Brain pericyte (primary cell): ENCODE measurements around the gene STK32C.
A peak's percentile ranks its signal among the peaks of the same experiment; 100 is the strongest.
"Not testable (repeated sequence)": the region's sequence is repeated elsewhere in the genome, so short reads cannot be mapped to it uniquely, and the experiment has no call there.

Source experiments
- DNase-seq: peaks from one replicate; pipeline ENCODE4 v3.0.0-alpha.2; 2012; ENCODE audit warnings: low read depth, low spot score

The STK32C gene

DNA sequence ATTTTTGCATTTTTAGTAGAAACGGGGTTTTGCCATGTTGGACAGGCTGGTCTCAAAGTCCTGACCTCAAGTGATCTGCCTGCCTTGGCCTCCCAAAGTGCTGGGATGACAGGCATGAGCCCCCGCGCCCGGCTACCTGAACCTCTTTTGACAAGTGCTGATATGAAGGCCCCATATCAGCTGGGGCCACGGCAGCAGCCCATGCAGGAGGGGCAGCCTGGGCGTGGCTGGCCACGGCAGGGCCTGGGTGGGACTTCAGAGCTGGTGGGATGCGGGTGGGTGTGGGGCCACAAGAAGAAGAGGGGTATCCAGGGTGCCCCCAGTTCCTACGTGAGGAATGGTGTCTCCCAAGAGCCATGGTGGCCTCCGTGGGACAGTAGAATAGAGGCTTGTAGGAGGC lies 31.1 kb upstream of the STK32C start:
- DNase-seq, result no peak

GRCh38 chr10:132337854-132338253 lies 30.1 kb upstream of the STK32C start:
- not testable (repeated sequence) for DNase-seq

DNA sequence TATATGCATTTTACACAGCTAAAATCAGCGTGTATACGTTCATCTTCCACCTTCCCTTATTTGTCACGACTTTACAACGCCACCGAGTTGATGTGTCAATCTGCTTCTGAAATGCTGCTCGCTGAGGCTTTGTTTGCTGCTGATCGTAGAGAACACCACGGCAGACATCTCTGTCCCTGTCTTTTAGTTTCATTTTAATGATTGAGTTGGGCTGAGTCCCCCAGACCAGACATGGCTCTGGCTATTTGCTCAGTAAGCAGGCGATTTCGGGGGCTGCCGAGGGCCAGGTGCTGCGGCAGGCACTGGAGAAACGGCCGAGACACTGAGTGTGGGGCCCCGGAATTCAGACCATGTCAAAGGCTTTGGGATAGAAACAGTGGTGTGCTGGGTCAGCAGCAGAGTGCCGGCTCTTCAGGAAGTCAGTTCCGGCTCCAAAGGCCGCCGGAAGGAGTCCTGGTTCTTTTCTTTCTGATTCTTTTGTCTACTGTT lies 29.2 kb upstream of the STK32C start:
- no peak for DNase-seq

- no peak for DNase-seq
These were observed 28.5 kb upstream of the STK32C start for GRCh38 chr10:132336064-132336746.

DNA sequence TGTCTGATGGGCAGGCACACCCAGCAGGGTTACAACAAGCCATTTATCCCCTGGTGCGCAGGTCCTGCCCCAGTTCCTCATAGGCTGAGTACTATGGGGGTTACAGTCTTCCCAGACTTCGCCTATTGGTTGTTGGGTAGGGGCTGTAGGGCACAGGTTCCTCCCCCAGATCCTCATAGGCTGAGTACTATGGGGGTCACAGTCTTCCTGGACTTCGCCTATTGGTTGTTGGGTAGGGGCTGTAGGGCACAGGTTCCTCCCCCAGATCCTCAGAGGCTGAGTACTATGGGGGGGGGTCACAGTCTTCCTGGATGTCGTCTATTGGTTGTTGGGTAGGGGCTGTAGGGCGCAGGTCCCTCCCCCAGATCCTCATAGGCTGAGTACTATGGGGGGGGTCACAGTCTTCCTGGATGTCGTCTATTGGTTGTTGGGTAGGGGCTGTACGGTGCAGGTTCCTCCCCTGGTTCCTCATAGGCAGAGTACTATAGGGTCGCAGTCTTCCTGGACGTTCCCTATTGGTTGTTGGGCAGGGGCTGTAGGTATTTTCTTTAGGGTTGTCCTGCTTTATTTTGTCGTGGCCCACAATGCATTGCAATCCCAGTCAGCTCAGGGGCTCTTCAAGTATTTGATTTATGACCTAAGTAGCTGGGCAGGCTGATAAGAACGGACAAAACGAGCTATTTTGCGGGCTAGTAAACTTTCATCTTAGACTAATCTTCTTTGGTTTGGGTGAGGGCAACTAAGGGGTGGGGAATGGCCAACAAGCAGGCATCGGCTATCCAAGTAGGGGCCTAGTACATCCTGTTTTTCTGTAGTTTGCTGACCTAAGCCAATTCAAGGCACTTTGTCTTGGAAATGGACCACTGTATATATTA lies 27.7 kb upstream of the STK32C start:
- DNase-seq, result no peak

DNA sequence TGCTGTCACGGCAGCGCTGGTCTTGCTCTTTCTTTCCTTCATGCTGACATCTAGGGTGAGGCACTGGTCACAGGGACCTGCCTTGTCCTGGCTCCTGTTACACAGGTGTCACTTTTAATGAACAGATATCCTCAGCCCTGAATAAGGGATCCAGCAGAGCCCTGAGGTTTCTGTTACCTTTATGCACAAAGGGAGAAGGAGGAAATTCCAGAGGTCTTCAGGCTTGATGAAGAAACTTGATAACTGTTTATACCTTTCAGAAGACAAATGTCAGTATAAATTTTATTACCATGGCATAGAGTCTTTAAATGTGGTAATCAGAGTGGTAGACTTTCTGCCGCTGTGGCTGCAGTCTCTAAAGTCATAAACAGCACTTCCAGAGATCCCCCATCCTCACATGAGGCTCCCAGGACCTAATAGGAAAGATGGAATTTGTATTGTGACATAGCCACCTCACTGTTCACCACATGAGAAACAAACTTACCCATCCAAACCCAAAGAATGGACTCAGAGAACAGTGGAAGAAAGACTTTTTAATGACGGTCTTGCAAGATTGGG lies 27.0 kb upstream of the STK32C start:
- no peak for DNase-seq

- no peak for DNase-seq
These were observed 25.6 kb upstream of the STK32C start for GRCh38 chr10:132333386-132333785.

GRCh38 chr10:132332433-132332754 lies 24.6 kb upstream of the STK32C start:
- DNase-seq, result no peak

DNA sequence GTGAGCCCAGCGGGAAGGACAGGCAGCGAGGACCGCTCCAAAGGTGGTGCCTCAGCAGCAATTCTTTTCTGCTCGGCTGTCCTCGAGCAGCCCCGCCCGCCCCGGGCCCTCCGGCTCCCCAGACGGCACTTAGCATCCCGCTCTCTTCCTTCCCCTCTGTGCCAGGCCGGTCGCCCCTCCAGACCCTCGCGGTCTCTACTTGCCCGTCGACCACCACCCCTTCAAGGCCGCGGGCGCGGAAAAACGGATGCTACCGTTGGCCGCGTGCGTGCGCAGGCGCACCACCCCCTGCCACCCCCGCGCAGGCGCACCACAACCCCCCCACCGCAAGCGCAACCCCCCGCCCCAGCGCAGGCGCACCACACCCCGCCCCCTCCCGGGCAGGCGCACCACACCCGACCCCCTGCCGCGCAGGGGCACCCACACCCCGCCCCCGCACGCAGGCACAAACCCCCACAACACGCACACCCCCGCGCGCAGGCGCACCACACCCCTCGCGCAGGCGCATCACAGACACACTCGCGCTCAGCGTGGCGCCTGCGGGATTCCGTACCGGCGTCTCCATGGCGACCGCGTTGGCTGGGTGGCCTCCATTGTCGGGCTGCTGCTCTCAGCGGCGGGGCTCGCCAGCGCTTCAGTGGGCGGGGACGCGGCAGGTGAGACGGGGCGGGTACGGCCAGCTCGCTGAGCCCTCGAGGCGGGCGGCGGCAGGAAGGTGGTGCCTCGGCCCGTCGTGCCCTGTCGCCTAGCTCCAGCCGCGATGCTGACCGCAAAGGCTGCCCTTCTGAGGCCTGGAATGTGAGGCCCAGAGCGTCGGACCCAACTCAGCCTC lies 24.1 kb upstream of the STK32C start, which contains the start of gene LRRC27:
Gene LRRC27 (plus strand): TSS at position 593 of the 832 bp plus-strand sequence. CDS start 1,332 bp downstream, outside the sequence.
- peak; percentile 90 for DNase-seq

DNA sequence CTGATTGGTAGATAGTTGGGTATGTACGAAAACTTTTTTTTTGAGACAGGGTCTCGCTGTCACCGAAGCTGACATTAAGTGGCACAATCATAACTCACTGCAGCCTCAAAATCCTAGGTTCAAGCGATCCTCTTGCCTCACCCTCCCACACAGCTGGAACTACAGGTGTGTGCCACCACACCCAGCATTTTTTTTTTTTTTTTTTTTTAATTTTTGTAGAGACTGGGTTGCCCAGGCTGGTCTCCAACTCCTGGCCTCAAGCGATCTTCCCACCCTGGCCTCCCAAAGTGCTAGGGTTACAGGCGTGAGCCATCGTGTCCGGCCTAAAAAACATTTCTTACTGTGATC lies 22.7 kb upstream of the STK32C start:
- no peak for DNase-seq

DNA sequence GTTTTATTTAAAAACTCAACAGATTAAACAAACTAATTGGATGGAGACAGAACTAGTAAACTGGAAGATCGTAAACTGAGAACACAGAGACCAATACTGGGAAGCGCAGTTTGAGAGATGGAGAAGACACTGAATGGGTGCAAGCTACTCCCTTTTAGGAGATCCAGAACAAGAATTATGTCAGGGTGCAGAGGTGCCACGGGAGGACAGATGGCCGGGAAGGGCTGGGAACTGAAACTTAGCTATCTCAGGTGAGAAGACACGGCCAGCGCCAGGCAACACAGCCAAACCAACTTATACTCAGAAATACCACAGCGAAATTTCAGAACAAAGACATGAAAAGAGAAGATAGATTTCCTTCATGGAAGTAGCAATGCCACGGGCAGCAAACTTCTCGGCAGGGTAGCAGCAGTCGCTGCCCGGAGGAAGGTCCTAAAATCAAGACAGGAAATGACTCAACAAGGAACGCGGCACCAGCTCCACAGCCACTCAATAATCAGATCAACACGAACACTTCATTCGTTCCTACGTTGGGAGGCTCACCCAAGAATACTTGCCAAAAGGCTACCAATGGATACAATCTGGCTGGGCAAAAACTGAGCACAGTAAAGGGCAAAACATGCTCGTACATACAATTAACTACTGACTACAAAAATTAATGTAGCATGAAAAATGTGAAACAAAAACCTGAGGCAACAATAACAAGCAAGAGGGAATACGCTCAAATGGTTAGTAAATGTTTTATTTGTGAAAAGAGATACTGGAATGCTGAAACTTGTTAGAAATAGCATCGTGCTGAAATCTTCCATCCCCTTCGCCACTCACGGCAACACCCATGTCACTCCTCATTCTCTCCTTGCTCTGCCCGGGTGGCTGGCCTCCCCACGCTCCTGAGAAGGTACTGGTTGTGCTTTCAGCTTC lies 22.1 kb upstream of the STK32C start:
- no peak for DNase-seq

- DNase-seq, result no peak
These were observed 21.0 kb upstream of the STK32C start for GRCh38 chr10:132328738-132329137.

- no peak for DNase-seq
These were observed 20.4 kb upstream of the STK32C start for GRCh38 chr10:132328106-132328505.

DNA sequence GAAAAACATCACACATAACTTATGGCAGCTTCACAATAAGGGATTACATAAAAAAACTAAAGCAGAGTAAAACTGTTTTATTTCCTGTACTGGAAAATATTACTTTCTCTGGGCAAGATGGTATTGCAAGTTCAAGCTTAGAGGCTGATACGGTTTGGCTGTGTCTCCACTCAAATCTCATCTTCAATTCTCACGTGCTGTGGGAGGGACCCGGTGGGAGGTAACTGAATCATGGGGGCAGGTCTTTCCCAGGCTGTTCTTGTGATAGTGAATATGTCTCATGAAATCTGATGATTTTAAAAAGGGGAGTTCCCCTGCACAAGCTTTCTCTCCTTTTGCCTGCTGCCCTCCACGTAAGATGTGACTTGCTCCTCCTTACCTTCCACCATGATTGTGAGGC lies 19.2 kb upstream of the STK32C start:
- no peak for DNase-seq

DNA sequence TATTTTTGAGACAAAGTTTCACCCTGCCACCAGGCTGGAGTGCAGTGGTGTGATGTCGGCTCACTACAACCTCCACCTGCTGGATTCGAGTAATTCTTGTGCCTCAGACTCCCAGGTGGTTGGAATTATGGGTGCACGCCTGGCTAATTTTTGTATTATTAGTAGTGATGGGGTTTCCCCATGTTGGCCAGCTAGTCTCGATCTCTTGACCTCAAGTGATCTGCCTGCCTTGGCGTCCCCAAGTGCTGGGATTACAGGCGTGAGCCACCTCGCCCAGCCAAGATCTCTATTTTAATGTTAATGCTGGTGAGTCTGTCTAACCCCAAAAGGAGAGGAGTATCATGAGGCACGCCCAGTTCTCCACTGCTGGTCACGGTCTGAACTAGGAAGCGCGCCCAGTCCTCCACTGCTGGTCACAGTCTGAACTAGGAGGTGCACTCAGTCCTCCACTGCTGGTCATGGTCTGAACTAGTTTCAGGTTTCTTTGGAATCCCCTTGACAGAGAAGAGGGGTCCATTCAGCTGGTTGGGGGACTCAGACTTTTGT lies 18.7 kb upstream of the STK32C start:
- DNase-seq, result no peak

- no peak for DNase-seq
These were observed 16.4 kb upstream of the STK32C start for GRCh38 chr10:132324186-132324585.

DNA sequence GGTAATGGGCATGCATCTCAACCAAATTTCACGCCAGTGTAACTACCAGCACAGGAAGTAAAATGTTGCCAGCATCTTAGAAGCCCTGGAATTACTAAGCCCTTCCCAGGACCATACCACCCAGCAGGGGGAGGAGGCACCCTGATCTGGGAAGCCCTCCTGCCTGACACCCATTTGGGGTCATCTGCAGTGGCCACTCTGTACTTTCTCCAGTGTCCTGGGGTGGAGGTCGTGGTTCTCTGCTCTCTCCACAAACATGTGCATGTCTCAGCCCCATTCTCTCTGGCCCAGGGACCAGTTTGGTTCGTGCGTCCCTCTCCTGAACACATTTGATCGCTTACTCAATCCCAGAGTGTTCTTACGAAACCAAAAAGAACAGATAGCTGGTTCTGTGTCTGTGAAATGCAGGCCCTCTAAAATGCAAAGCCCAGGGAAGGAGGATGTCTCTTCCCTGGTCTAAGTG lies 14.9 kb upstream of the STK32C start:
- DNase-seq, result no peak

GRCh38 chr10:132321726-132322125 lies 14.0 kb upstream of the STK32C start:
- no peak for DNase-seq

DNA sequence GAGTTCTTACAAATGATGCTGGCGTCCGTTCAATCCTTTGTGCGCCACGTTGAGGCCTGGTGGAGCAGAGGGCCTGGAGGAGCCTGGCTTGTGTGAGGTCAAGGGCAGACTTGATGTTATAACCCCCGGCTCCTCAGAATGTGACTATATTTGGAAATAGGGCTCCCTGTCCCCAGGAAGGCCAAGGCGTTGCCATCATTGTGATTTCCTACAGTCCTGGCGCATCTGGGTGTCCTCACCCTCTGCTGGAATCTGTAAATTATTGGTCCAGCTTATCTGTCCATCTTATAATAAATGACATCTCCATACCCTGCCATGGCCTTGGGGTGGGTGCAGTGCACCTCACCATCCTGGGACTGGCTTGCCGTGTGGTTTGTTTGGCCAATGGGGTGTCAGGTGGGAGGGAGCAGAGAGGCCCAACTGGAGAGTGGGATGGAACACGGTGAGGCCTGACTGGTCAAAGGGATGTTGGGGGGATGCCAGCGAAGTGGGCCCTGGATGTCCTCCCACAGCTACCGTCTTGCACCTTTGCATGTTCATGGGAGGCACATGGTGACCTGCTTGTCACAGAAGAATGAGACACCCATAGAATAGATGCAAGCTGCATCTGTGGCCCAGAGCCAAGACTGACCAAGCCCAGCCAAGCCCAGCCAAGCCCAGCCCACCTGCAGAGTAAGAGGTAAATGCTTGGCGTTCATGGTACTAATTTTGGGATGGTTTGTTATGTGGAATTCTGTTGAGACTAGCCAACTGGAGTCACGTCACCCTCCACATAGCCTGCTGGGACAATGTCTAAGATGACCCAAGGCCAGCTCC lies 13.1 kb upstream of the STK32C start:
- no peak for DNase-seq
